ENCODE results near the gene FGF3. TPM values are rescaled to one million over a fixed set of nuclear protein-coding genes. Genes with fewer than 3 reads are reported as not detected.

The FGF3 gene
- total and polyA plus RNA-seq, 2 donors from 2014 or later = not detected

- H3K27me3 ChIP-seq (ENCODE audit: control insufficient read depth, insufficient read depth, low read length) = no peaks in the 10 kb centered on the region
- intact Hi-C loops (cut with DNase I) = no loop called here
- no peaks in the 10 kb centered on the region for H3K9me3 ChIP-seq (ENCODE audit: control insufficient read depth in 2 of 3, insufficient read depth in 1 of 3, low read length in 3 of 3)
- no peak overlapping the region for H3K9ac ChIP-seq (ENCODE audit: low read length in 3 of 3)
- no peak overlapping the region for H3K27ac ChIP-seq (ENCODE audit: low read depth in 2 of 2, low read length in 2 of 2)
- TF ChIP-seq CTCF (IDR thresholded peaks at IDR 0.05; ENCODE audit: borderline replicate concordance, extremely low read depth, insufficient read depth) = no peak
- FAIRE-seq = no peak
- no peaks in the 10 kb centered on the region for H3K4me1 ChIP-seq (ENCODE audit: control insufficient read depth in 2 of 3, insufficient read depth in 2 of 3, low read depth in 1 of 3, low read length in 3 of 3)
- H3K4me3 ChIP-seq (ENCODE audit: low read length in 3 of 3) = no peak overlapping the region
- no peaks in the 10 kb centered on the region for H3K36me3 ChIP-seq (ENCODE audit: control insufficient read depth in 2 of 3, insufficient read depth in 3 of 3, low read length in 3 of 3)
- DNase-seq = no peak
These were observed 12.0 kb downstream of the FGF3 start for GRCh38 chr11:69807106-69807815.

- Histone ChIP-seq H3K27me3 (ENCODE audit: control insufficient read depth, insufficient read depth, low read length) (no peaks in the 10 kb centered on the region), H3K9me3 (ENCODE audit: control insufficient read depth in 2 of 3, insufficient read depth in 1 of 3, low read length in 3 of 3) (no peaks in the 10 kb centered on the region), H3K27ac (ENCODE audit: low read depth in 2 of 2, low read length in 2 of 2) (no peak overlapping the region), H3K4me3 (ENCODE audit: low read length in 3 of 3) (no peak overlapping the region), H3K9ac (ENCODE audit: low read length in 3 of 3) (no peak overlapping the region), H3K4me1 (ENCODE audit: control insufficient read depth in 2 of 3, insufficient read depth in 2 of 3, low read depth in 1 of 3, low read length in 3 of 3) (no peaks in the 10 kb centered on the region), H3K36me3 (ENCODE audit: control insufficient read depth in 2 of 3, insufficient read depth in 3 of 3, low read length in 3 of 3) (no peaks in the 10 kb centered on the region)
- FAIRE-seq (no peak), DNase-seq (no peak)
- no peak for TF ChIP-seq CTCF (IDR thresholded peaks at IDR 0.05; ENCODE audit: borderline replicate concordance, extremely low read depth, insufficient read depth)
- intact Hi-C loops (cut with DNase I) = no loop called here
These were observed 14.3 kb downstream of the FGF3 start for GRCh38 chr11:69804769-69805508.

GRCh38 chr11:69803604-69804218 lies 15.5 kb downstream of the FGF3 start:
- no peak overlapping the region for H3K9ac ChIP-seq (ENCODE audit: low read length in 3 of 3)
- FAIRE-seq (no peak), DNase-seq (no peak)
- H3K27me3 ChIP-seq (ENCODE audit: control insufficient read depth, insufficient read depth, low read length) = no peaks in the 10 kb centered on the region
- no peak for TF ChIP-seq CTCF (IDR thresholded peaks at IDR 0.05; ENCODE audit: borderline replicate concordance, extremely low read depth, insufficient read depth)
- H3K4me1 ChIP-seq (ENCODE audit: control insufficient read depth in 2 of 3, insufficient read depth in 2 of 3, low read depth in 1 of 3, low read length in 3 of 3) = no peaks in the 10 kb centered on the region
- H3K27ac ChIP-seq (ENCODE audit: low read depth in 2 of 2, low read length in 2 of 2) = no peak overlapping the region
- no peak overlapping the region for H3K4me3 ChIP-seq (ENCODE audit: low read length in 3 of 3)
- H3K9me3 ChIP-seq (ENCODE audit: control insufficient read depth in 2 of 3, insufficient read depth in 1 of 3, low read length in 3 of 3) = peaks cover 0 to 5% (median 0%) of the 10 kb centered on the region in 3 donors
- intact Hi-C loops (cut with DNase I) = no loop called here
- no peaks in the 10 kb centered on the region for H3K36me3 ChIP-seq (ENCODE audit: control insufficient read depth in 2 of 3, insufficient read depth in 3 of 3, low read length in 3 of 3)

Measured in kidney (tissue), 14 donors.